Stimulated activated CD8-positive, alpha-beta memory T cell treated with anti-CD3 and anti-CD28 coated beads, Interleukin-4, amount 100 ng/mL, for 4 hours (primary cell): ENCODE results near the gene EPM2AIP1.
"Not testable (repeated sequence)": the region's sequence is repeated elsewhere in the genome, so short reads cannot be mapped to it uniquely, and the experiment has no call there.

Experiments
- DNase-seq, 2 donors: peaks; one replicate each; pipeline ENCODE4 v3.0.0-alpha.2; 2020; ENCODE audit warnings: low read depth in 2 of 2, low spot score in 1 of 2

The EPM2AIP1 gene

GRCh38 chr3:36954452-36955134 lies 38.3 kb downstream of the EPM2AIP1 start:
- DNase-seq, result no peak

DNA sequence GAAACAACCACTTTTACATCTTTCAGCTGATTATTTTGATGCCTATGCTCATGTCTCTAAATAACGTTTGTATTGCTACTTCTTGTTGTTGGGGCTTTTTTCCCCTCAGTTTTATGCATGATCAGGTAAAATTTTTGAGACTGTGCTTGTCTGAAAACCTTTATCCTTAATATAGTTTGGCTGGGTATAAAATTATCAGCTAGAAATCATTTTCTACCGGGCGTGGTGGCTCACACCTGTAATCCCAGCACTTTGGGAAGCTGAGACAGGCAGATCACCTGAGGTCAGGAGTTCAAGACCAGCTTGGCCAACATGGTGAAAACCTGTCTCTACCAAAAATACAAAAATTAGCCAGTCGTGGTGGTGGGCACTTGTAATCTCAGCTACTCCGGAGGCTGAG lies 45.1 kb downstream of the EPM2AIP1 start:
- not testable (repeated sequence) for DNase-seq

GRCh38 chr3:36945333-36945980 lies 47.5 kb downstream of the EPM2AIP1 start:
- DNase-seq, result no peak

GRCh38 chr3:36944641-36945270 lies 48.2 kb downstream of the EPM2AIP1 start, which contains the start of gene TRANK1:
Gene TRANK1, minus strand, starts transcription at chr3:36945054. Its CDS starts 245 bp downstream, at chr3:36944809.
- DNase-seq, result peak; percentile 62 to 78

GRCh38 chr3:36944012-36944640 lies 48.8 kb downstream of the EPM2AIP1 start:
- peak in 1 of 2 donors; percentile 2 for DNase-seq

- DNase-seq, result no peak
Measured at GRCh38 chr3:36943601-36944000, 49.3 kb downstream of the EPM2AIP1 start.

GRCh38 chr3:36942638-36943248 lies 50.2 kb downstream of the EPM2AIP1 start:
- DNase-seq, result no peak

GRCh38 chr3:36941658-36942057 lies 51.3 kb downstream of the EPM2AIP1 start:
- DNase-seq, result no peak

DNA sequence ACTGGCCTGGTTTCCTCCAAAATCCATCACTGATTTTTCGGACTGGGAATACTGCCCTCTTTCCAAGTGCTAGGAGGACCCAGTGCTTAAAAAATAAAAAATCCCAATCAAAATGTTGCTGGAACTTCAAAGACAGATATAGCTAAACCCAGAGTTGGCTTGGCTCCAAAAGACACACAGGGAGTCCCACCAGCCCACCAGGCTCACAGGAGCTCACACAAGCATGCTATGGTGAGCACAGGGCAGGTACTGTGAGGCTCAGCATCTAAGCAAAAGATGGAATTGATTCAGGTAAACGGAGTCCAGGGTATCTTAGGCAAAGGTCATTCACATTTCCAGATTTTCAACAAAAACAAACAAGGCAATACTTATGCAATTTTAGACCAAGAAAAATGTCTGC lies 51.8 kb downstream of the EPM2AIP1 start:
- DNase-seq, result no peak

GRCh38 chr3:36937492-36937891 lies 55.4 kb downstream of the EPM2AIP1 start:
- DNase-seq, result no peak
